Measurements from ENCODE around the gene TMEM8B. TPM values are rescaled to one million over a fixed set of nuclear protein-coding genes. Genes with fewer than 3 reads are reported as not detected.

Gene TMEM8B, protein sequence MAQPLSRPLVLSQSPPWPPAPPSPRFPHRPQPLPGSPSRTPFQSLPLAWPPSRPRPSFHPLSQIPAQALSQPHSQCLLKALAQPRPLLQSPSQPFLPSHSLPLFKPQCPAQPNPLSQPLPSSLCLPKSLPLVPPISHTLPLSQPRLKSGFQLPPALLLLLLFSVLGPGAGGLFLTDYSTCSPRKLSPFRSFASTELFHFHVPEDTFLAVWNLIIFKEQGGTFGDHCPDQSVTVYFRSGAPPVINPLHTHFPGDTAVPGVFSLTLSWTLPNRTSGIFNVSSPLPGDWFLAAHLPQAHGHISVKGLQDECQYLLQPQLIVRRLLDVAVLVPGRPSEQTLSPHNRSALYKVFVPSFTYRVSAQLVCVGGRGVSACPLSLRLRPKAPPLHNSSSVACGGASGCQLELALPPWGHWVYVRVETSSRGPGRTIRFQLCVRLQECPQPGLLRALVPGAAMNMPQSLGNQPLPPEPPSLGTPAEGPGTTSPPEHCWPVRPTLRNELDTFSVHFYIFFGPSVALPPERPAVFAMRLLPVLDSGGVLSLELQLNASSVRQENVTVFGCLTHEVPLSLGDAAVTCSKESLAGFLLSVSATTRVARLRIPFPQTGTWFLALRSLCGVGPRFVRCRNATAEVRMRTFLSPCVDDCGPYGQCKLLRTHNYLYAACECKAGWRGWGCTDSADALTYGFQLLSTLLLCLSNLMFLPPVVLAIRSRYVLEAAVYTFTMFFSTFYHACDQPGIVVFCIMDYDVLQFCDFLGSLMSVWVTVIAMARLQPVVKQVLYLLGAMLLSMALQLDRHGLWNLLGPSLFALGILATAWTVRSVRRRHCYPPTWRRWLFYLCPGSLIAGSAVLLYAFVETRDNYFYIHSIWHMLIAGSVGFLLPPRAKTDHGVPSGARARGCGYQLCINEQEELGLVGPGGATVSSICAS
- 44.4 to 47.9 TPM (median 45.0 TPM) in 3 replicates for total RNA-seq

DNA sequence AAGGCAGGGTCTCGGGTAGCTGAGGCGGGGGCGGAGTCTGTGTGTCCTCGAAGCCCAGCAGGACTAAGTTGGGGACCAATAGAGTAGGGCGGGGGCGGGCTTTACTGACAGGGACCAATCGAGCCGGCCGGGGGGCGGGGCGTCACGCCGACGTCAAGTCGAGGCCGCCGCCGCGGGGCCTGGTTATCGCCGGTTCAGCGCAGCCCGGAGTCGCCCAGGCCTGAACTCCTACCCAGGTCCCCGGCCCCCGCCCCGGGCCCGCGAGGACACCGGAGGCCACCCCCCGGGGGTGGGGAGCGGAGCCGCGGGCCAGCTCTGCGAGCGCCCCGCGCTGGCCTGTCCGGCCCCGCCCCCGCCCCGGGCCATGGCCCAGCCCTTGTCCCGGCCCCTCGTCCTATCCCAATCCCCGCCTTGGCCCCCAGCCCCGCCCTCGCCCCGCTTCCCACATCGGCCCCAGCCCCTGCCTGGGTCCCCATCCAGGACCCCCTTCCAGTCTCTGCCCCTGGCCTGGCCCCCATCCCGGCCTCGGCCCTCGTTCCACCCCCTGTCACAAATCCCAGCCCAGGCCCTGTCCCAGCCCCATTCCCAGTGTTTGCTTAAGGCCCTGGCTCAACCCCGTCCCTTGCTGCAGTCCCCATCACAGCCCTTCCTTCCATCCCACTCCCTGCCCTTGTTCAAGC lies at the start of gene TMEM8B:
Gene TMEM8B, plus strand, starts transcription at position 145 of the 680 bp plus-strand sequence. Its CDS starts 220 bp downstream, at position 365.
- peak; percentile 93 to 95 for DNase-seq (ENCODE audit: low spot score in 2 of 2, unreplicated experiment in 2 of 2)
- peak within 1 kb of the TSS; percentile 97 for H3K27ac Mint-ChIP-seq
- H3K36me3 Mint-ChIP-seq = no peaks in the 10 kb centered on the region
- H3K27me3 Mint-ChIP-seq (ENCODE audit: low read depth) = no peaks in the 10 kb centered on the region
- peak within 1 kb of the TSS; percentile 90 for H3K4me3 Mint-ChIP-seq
- H3K9me3 Mint-ChIP-seq = no peaks in the 10 kb centered on the region
- TF ChIP-seq CTCF (IDR thresholded peaks at IDR 0.05; ENCODE audit: unreplicated experiment) = no peak
- peaks cover 48% of the 10 kb centered on the region for H3K4me1 Mint-ChIP-seq

DNA sequence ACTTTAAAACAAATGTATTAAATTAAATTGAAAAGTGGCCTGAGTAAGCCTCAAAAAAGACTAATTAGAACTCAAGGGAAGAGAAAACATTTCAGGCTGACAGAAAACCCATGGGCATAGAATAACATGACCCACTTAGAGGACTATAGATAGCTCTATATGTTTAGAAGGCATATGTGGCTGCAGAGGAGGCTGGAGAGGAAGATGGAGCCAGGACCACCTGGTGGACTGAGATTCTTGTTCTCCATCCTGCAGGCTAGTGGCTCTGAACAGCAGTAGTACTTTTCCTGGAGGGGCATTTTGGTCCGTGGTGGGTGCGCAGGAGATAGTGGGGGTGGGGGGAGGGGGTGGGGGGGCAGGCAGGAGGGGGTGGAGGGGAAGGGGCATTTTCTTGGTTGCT lies 48.0 kb upstream of the TMEM8B start:
- peaks cover 2% of the 10 kb centered on the region for H3K27me3 Mint-ChIP-seq (ENCODE audit: low read depth)
- DNase-seq (ENCODE audit: low spot score in 2 of 2, unreplicated experiment in 2 of 2) = no peak
- H3K9me3 Mint-ChIP-seq = peaks cover 7% of the 10 kb centered on the region
- peaks cover 1% of the 10 kb centered on the region for H3K4me1 Mint-ChIP-seq
- H3K27ac Mint-ChIP-seq = no peak overlapping the region
- peaks cover 14% of the 10 kb centered on the region for H3K36me3 Mint-ChIP-seq
- no peak for TF ChIP-seq CTCF (IDR thresholded peaks at IDR 0.05; ENCODE audit: unreplicated experiment)
- H3K4me3 Mint-ChIP-seq = no peak overlapping the region

DNA sequence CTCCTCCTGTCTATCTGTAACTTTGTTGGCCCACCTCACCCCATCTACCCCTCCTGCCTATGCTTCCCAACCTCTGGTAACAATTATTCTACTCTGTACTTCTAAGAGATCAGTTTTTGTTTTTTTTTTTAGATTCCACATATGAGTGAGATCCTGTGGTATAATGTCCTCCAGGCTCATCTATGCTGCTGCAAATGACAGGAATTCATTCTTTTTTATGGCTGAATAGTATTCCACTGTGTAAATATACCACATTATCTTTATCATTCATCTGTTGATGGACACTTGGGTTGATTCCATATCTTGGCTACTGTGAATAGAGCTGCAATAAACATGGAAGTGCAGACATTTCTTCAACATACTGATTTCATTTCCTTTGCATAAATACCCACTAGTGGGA lies 45.6 kb upstream of the TMEM8B start:
- Mint-ChIP-seq H3K9me3 (peaks cover 7% of the 10 kb centered on the region), H3K27me3 (ENCODE audit: low read depth) (peaks cover 2% of the 10 kb centered on the region), H3K4me3 (no peak overlapping the region), H3K27ac (no peak overlapping the region), H3K36me3 (peaks cover 17% of the 10 kb centered on the region), H3K4me1 (no peaks in the 10 kb centered on the region)
- no peak for DNase-seq (ENCODE audit: low spot score in 2 of 2, unreplicated experiment in 2 of 2)
- TF ChIP-seq CTCF (IDR thresholded peaks at IDR 0.05; ENCODE audit: unreplicated experiment) = no peak

- H3K36me3 Mint-ChIP-seq = peaks cover 3% of the 10 kb centered on the region
- no peak overlapping the region for H3K4me3 Mint-ChIP-seq
- H3K27me3 Mint-ChIP-seq (ENCODE audit: low read depth) = no peaks in the 10 kb centered on the region
- DNase-seq (ENCODE audit: low spot score in 2 of 2, unreplicated experiment in 2 of 2) = no peak
- peaks cover 16% of the 10 kb centered on the region for H3K4me1 Mint-ChIP-seq
- no peaks in the 10 kb centered on the region for H3K9me3 Mint-ChIP-seq
- TF ChIP-seq CTCF (IDR thresholded peaks at IDR 0.05; ENCODE audit: unreplicated experiment) = no peak
- H3K27ac Mint-ChIP-seq = no peak overlapping the region
Measured at GRCh38 chr9:35789541-35789940, 39.5 kb upstream of the TMEM8B start.

- H3K27me3 Mint-ChIP-seq (ENCODE audit: low read depth) = no peaks in the 10 kb centered on the region
- no peak overlapping the region for H3K4me3 Mint-ChIP-seq
- peaks cover 19% of the 10 kb centered on the region for H3K4me1 Mint-ChIP-seq
- H3K36me3 Mint-ChIP-seq = peaks cover 3% of the 10 kb centered on the region
- no peaks in the 10 kb centered on the region for H3K9me3 Mint-ChIP-seq
- no peak overlapping the region for H3K27ac Mint-ChIP-seq
- DNase-seq (ENCODE audit: low spot score in 2 of 2, unreplicated experiment in 2 of 2) = no peak
- TF ChIP-seq CTCF (IDR thresholded peaks at IDR 0.05; ENCODE audit: unreplicated experiment) = no peak
Measured at GRCh38 chr9:35790025-35790384, 39.0 kb upstream of the TMEM8B start.
